MM.1S (cell line): ENCODE measurements around the gene DTX4.

ENCODE experiments used
- EZH2 ChIP-seq: fragments of 300-600 bp; sonication (generic); optimal IDR thresholded peaks from 2 replicates; pipeline ENCODE3; 2017; ENCODE audit warnings: low read depth, mild to moderate bottlenecking, antibody characterized with exemption, low read length, mixed read lengths
- EZH2phosphoT487 ChIP-seq: fragments of 300-600 bp; sonication (generic); IDR thresholded peaks from 2 replicates; pipeline ENCODE4 v1.6.1; 2018; ENCODE audit warnings: antibody characterized with exemption, low read length
- TF ChIP-seq, protein P1 (sequence below): fragments of 300-600 bp; sonication (generic); IDR thresholded peaks from 2 replicates; pipeline ENCODE4 v1.5.1; 2016; ENCODE audit warnings: antibody characterized with exemption, low read length, mixed read lengths

DNA sequence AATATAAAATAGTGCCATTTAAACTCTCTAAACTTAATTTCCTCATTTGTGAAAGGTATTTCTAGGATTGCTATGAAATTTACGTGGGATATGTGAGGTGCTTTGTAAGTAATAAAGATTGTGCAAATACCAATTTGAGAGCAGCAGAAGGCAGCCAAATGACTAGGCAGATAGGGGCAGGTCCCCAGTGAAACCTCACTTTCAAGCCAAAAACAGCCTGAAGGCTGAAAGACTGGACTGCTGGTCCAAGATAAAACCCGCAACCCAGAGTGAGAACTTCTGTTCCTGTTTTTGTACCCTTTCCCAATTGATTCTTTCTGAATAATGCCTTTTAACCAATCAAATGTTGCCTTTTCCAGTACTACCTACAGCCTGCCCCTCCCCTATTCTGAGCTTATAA is 7.2 kb downstream of the DTX4 start:
- TF ChIP-seq, protein P1, sequence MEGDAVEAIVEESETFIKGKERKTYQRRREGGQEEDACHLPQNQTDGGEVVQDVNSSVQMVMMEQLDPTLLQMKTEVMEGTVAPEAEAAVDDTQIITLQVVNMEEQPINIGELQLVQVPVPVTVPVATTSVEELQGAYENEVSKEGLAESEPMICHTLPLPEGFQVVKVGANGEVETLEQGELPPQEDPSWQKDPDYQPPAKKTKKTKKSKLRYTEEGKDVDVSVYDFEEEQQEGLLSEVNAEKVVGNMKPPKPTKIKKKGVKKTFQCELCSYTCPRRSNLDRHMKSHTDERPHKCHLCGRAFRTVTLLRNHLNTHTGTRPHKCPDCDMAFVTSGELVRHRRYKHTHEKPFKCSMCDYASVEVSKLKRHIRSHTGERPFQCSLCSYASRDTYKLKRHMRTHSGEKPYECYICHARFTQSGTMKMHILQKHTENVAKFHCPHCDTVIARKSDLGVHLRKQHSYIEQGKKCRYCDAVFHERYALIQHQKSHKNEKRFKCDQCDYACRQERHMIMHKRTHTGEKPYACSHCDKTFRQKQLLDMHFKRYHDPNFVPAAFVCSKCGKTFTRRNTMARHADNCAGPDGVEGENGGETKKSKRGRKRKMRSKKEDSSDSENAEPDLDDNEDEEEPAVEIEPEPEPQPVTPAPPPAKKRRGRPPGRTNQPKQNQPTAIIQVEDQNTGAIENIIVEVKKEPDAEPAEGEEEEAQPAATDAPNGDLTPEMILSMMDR: no peak
- TF ChIP-seq EZH2 (no peak), EZH2phosphoT487 (no peak)
